Activated CD8-positive, alpha-beta T cell treated with anti-CD3 and anti-CD28 coated beads for 36 hours (primary cell): ENCODE results near the gene RMND5B. TPM values are rescaled to one million over a fixed set of nuclear protein-coding genes. Genes with fewer than 3 reads are reported as not detected.

ENCODE experiments used
- ATAC-seq: fragments of 200-7000 bp; cut with Tn5 transposase; one replicate; pipeline ENCODE4 v1.10.0; 2021; ENCODE audit warnings: mild to moderate bottlenecking, moderate library complexity
- CTCF ChIA-PET: fragments of 350-600 bp; sonication (Branson Sonifier 250); formaldehyde crosslinking; loops from one replicate; lab custom pipeline; 2021; ENCODE audit warnings: antibody characterized with exemption; lab: Charles Lee
- POLR2A ChIA-PET: fragments of 350-600 bp; sonication (Branson Sonifier 250); formaldehyde crosslinking; loops from one replicate; lab custom pipeline; 2021; ENCODE audit warnings: antibody characterized with exemption; lab: Charles Lee
- DNase-seq: peaks from one replicate; pipeline ENCODE4 v3.0.0-alpha.2; 2020
- H3K27ac Mint-ChIP-seq: one replicate; pipeline ENCODE4 v1.8.0; 2021; ENCODE audit warnings: mild to moderate bottlenecking, mixed read lengths
- H3K27me3 Mint-ChIP-seq: one replicate; pipeline ENCODE4 v1.8.0; 2021; ENCODE audit warnings: mixed read lengths
- H3K36me3 Mint-ChIP-seq: one replicate; pipeline ENCODE4 v1.8.0; 2021; ENCODE audit warnings: low read depth, mixed read lengths
- H3K4me1 Mint-ChIP-seq: one replicate; pipeline ENCODE4 v1.8.0; 2021; ENCODE audit warnings: low read depth, mixed read lengths
- H3K4me3 Mint-ChIP-seq: one replicate; pipeline ENCODE4 v1.8.0; 2021; ENCODE audit warnings: mild to moderate bottlenecking, moderate library complexity, mixed read lengths
- H3K9me3 Mint-ChIP-seq: one replicate; pipeline ENCODE4 v1.8.0; 2021; ENCODE audit warnings: mixed read lengths
- CTCF ChIP-seq: fragments of 200-600 bp; IDR thresholded peaks from one replicate; pipeline ENCODE4 v1.8.0; 2022; ENCODE audit warnings: antibody characterized with exemption, mild to moderate bottlenecking
- intact Hi-C: fragments of 100-400 bp; cut with micrococcal nuclease; formaldehyde crosslinking; loops from one replicate; pipeline ENCODE4 v1.10.0; 2022
- total RNA-seq, 2 experiments: library from RNA; stranded (reverse); gene quantifications; one replicate each; pipeline ENCODE4 v1.2.3, GENCODE V29; 2021

Gene RMND5B
- total RNA-seq, 2 experiments from 2014 or later = 32.9 to 33.4 TPM

- DNase-seq = no peak
- ChIA-PET POLR2A (no interaction called here), CTCF (interaction anchor here (0.9 kb wide), 1 partner anchor 117 kb away, joined by 3 read pairs; no protein-coding TSS in a partner anchor)
- no peaks in the 10 kb centered on the region for H3K9me3 Mint-ChIP-seq
- TF ChIP-seq CTCF = no peak
- no peaks in the 10 kb centered on the region for H3K36me3 Mint-ChIP-seq
- intact Hi-C loops = no loop called here
- ATAC-seq = no peak
- H3K4me1 Mint-ChIP-seq = peaks cover 14% of the 10 kb centered on the region
- no peak overlapping the region for H3K4me3 Mint-ChIP-seq
- H3K27ac Mint-ChIP-seq = no peak overlapping the region
- H3K27me3 Mint-ChIP-seq = peaks cover 7% of the 10 kb centered on the region
Observed at GRCh38 chr5:178192244-178192643, 61.4 kb downstream of the RMND5B start.

- no peak for TF ChIP-seq CTCF
- peaks cover 7% of the 10 kb centered on the region for H3K27me3 Mint-ChIP-seq
- H3K36me3 Mint-ChIP-seq = no peaks in the 10 kb centered on the region
- no peak overlapping the region for H3K27ac Mint-ChIP-seq
- ChIA-PET POLR2A (interaction anchor here (0.9 kb wide), 2 partner anchors 9 to 11 kb away, joined by 3 to 4 read pairs; partner anchors contain the start of gene HNRNPAB), CTCF (interaction anchor here (0.9 to 1.0 kb wide), 2 partner anchors 11 to 117 kb away, joined by 3 read pairs; partner anchors contain the start of gene HNRNPAB)
- ATAC-seq = no peak
- DNase-seq = no peak
- no peak overlapping the region for H3K4me3 Mint-ChIP-seq
- H3K9me3 Mint-ChIP-seq = no peaks in the 10 kb centered on the region
- H3K4me1 Mint-ChIP-seq = peaks cover 14% of the 10 kb centered on the region
- intact Hi-C loops = no loop called here
Observed at GRCh38 chr5:178192787-178193186, 62.0 kb downstream of the RMND5B start.

GRCh38 chr5:178193251-178193809 is 62.5 kb downstream of the RMND5B start:
- ATAC-seq (peak; percentile 55), DNase-seq (no peak)
- CTCF ChIA-PET = interaction anchor here (0.9 to 1.0 kb wide), 2 partner anchors 11 to 118 kb away, joined by 3 read pairs; partner anchors contain the start of gene HNRNPAB
- Mint-ChIP-seq H3K36me3 (no peaks in the 10 kb centered on the region), H3K27me3 (peaks cover 7% of the 10 kb centered on the region), H3K9me3 (no peaks in the 10 kb centered on the region), H3K4me3 (no peak overlapping the region), H3K27ac (no peak overlapping the region), H3K4me1 (peaks cover 14% of the 10 kb centered on the region)
- POLR2A ChIA-PET = interaction anchor here (0.9 kb wide), 2 partner anchors 8 to 11 kb away, joined by 3 to 4 read pairs; partner anchors contain the start of gene HNRNPAB
- TF ChIP-seq CTCF = no peak
- intact Hi-C loops = no loop called here

GRCh38 chr5:178194026-178194425 is 63.2 kb downstream of the RMND5B start:
- peaks cover 7% of the 10 kb centered on the region for H3K27me3 Mint-ChIP-seq
- no peak for TF ChIP-seq CTCF
- CTCF ChIA-PET = interaction anchor here (1.0 kb wide), 1 partner anchor 10 kb away, joined by 3 read pairs; the partner anchor contains the start of gene HNRNPAB
- H3K36me3 Mint-ChIP-seq = no peaks in the 10 kb centered on the region
- intact Hi-C loops = no loop called here
- H3K9me3 Mint-ChIP-seq = no peaks in the 10 kb centered on the region
- DNase-seq = no peak
- peak; percentile 70 for ATAC-seq
- H3K4me3 Mint-ChIP-seq = no peak overlapping the region
- H3K27ac Mint-ChIP-seq = no peak overlapping the region
- POLR2A ChIA-PET = interaction anchor here (0.9 to 2.5 kb wide), 3 partner anchors 8 to 10 kb away, joined by 3 to 7 read pairs (median 4); partner anchors contain the start of gene HNRNPAB
- peaks cover 14% of the 10 kb centered on the region for H3K4me1 Mint-ChIP-seq

GRCh38 chr5:178196281-178196812 is 65.5 kb downstream of the RMND5B start:
- no peak for ATAC-seq
- ChIA-PET CTCF (no interaction called here), POLR2A (interaction anchor here (0.8 to 2.5 kb wide), 2 partner anchors 8 to 14 kb away, joined by 5 to 7 read pairs; partner anchors contain the start of gene HNRNPAB)
- no peak for DNase-seq
- Mint-ChIP-seq H3K4me3 (no peak overlapping the region), H3K27ac (no peak overlapping the region), H3K4me1 (peaks cover 14% of the 10 kb centered on the region), H3K27me3 (peaks cover 7% of the 10 kb centered on the region), H3K9me3 (no peaks in the 10 kb centered on the region), H3K36me3 (no peaks in the 10 kb centered on the region)
- TF ChIP-seq CTCF = no peak
- intact Hi-C loops = no loop called here
